Spleen (tissue), 7 donors: ENCODE data around the gene CDC42EP5.

Experiments used
- POLR2A ChIP-seq, 3 donors: fragments of 450-650 bp; IDR thresholded peaks; one replicate each; pipeline ENCODE4 v1.5.1; 2017; ENCODE audit warnings: antibody characterized with exemption in 3 of 3, mild to moderate bottlenecking in 1 of 3
- TF ChIP-seq, protein P1 (sequence below), 11 experiments: fragments of 200-600 bp in 7 of 11; fragments of 450-650 bp in 4 of 11; sonication (generic) in 4 of 11; IDR thresholded peaks in 8 of 11; conservative IDR thresholded peaks in 3 of 11; 1 replicate in 7 of 11; 2 replicates in 4 of 11; pipeline versions ENCODE4 v1.4.0 to v1.8.0; 2016 to 2021; ENCODE audit warnings: antibody characterized with exemption in 11 of 11, inconsistent platforms in 4 of 11, mild to moderate bottlenecking in 1 of 11
- donor health status: DM: no; HTN: no; CAD: no; lungs with moderate emphysema.
- donor health status: DM: no; HTN: no; CAD: no.
- donor health status: DM: no; HTN: no; CAD: no.

DNA sequence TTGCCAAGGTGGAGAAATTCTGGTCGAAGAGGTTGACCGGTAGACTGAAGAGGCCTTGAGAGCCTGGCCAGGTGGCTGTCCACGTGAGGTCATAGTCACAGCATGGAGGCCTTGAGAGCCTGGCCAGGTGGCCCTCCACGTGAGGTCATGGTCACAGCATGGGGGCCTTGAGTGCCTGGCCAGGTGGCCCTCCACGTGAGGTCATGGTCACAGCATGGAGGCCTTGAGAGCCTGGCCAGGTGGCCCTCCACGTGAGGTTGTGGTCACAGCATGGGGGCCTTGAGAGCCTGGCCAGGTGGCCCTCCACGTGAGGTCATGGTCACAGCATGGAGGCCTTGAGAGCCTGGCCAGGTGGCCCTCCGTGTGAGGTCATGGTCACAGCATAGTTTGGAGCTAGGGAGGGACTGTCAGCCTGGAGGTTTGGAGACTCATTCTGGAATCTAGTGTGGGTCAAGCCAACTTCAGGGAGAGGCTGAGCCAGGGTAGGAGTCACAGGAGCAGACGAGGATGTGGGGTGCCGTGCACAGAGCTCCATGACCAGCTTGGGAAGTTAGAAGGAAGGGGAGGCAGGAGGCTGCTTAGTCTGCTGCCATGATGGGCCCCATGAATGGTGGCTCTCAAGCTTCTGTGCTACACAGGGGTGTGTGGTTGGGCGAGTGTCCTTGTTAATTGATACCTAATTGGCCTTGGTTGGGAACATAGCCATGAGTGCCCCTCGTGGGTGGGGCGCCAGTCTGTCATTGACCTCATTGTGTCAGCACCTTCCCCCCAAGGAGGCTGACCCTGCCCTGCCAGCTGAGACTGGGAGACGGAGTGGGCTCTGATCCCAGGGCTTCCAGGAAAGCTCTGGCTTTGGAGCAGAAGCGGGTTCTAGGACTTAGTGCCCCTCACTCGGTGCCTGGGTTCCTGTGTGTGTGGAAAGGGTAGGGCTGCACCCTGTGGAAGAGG, 13.5 kb downstream of the CDC42EP5 start:
- TF ChIP-seq, protein P1, sequence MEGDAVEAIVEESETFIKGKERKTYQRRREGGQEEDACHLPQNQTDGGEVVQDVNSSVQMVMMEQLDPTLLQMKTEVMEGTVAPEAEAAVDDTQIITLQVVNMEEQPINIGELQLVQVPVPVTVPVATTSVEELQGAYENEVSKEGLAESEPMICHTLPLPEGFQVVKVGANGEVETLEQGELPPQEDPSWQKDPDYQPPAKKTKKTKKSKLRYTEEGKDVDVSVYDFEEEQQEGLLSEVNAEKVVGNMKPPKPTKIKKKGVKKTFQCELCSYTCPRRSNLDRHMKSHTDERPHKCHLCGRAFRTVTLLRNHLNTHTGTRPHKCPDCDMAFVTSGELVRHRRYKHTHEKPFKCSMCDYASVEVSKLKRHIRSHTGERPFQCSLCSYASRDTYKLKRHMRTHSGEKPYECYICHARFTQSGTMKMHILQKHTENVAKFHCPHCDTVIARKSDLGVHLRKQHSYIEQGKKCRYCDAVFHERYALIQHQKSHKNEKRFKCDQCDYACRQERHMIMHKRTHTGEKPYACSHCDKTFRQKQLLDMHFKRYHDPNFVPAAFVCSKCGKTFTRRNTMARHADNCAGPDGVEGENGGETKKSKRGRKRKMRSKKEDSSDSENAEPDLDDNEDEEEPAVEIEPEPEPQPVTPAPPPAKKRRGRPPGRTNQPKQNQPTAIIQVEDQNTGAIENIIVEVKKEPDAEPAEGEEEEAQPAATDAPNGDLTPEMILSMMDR (IDR thresholded peaks at IDR 0.05 in 8 of 11, conservative IDR thresholded peaks at IDR 0.05 in 3 of 11), result no peak
- TF ChIP-seq POLR2A (IDR thresholded peaks at IDR 0.05), result no peak
